Retina (tissue), 1 donor: Measurements from ENCODE around the gene OR52B2.

Experiments
- DNase-seq: peaks from one replicate; pipeline ENCODE4 v3.0.0-alpha.2; 2016

Gene OR52B2

GRCh38 chr11:6170226-6170625, at the start of gene OR52B2:
TSS of gene OR52B2 (minus strand) at chr11:6170326. CDS start at chr11:6170326, 0 bp downstream.
- no peak for DNase-seq

GRCh38 chr11:6219359-6219758, 49.2 kb upstream of the OR52B2 start:
- no peak for DNase-seq

DNA sequence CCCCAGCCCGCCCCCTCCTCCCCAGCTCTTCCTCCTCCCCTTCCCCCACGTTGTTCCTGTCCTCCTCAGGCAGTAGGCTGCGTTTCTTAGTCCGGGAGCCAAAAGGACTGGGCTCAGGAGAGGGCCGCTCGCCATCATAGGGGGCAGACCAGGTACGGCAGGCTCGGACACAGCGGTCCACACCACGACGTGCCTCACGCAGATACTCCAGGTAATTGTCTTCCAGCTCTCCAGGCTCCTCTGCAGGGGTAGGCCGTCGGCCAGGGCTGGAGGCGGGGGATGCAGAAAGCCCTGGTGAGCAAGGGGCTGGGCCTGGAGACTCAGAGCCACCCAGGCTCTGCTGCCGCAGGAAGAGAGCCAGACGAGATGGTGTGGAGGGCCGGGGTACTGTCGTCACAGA, 47.6 kb upstream of the OR52B2 start:
- no peak for DNase-seq

DNA sequence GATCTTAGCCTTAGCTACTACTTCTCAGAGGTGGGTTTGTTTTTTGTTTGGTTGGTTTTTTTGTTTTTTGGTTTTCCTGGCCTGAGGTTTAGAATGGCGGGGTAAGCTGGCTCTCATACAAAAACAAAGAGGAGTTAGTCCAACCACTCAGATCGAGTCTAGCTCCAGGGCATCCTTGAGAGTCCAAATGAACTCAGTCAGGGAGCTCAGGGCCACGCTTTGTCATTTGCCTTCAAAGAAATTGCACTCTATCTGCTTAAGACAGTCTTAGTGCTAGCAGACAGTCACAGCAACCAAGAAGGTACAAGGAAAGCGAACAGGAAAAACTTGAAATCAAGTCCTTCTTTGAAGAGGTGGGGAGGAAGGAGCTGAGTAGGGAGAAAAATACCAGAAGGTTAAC, 46.4 kb upstream of the OR52B2 start:
- no peak for DNase-seq

- no peak for DNase-seq
Measured at GRCh38 chr11:6214530-6214929, 44.4 kb upstream of the OR52B2 start.

- no peak for DNase-seq
Measured at GRCh38 chr11:6210274-6210955, 40.3 kb upstream of the OR52B2 start.

DNA sequence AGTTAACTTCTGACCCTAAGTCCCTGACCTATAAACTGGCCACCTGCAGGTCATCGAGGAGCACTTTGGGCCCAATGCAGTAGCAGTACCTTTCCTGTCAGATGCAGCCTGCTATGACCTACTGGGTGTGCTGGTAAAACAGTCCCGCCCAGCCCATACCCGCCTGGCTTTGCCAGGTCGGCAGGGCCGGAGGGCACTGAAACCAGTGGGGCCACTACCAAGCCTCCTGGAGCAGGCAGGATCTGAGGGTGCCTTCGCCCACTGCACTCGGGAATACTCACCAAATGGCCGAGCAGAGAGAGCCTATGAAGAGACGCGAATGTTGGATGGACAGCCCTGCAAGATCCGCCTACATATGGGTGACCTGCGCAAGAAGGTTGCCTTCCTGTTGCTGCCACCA, 39.7 kb upstream of the OR52B2 start:
- DNase-seq = no peak

- DNase-seq = no peak
Measured at GRCh38 chr11:6206456-6207180, 36.5 kb upstream of the OR52B2 start.

GRCh38 chr11:6205366-6205765, 35.2 kb upstream of the OR52B2 start, which contains the start of gene C11orf42:
TSS of gene C11orf42 (plus strand) at chr11:6205557. CDS start at chr11:6205616, 59 bp downstream.
- DNase-seq = no peak

- no peak for DNase-seq
Measured at GRCh38 chr11:6204706-6205105, 34.6 kb upstream of the OR52B2 start.

DNA sequence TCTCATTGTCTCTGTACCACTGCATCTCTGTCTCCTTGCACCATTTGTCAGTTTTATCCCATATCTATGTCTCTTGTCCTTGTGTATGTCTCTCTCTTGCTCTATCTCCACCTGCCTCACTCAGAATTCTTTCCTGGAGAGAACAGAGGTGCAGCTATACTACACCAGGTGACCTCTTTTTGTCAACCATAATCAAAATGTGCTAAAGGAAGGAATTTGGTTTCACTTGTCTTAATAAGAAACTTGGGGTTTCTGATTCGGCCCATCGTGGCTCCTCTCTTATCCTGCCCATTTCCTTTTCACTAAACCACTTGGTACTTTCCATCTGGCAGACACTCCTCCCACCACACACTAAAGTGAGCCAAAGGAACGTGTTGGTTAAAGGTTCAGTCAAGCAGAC, 33.2 kb upstream of the OR52B2 start:
- DNase-seq = no peak

GRCh38 chr11:6202041-6202440, 31.9 kb upstream of the OR52B2 start:
- DNase-seq = no peak

DNA sequence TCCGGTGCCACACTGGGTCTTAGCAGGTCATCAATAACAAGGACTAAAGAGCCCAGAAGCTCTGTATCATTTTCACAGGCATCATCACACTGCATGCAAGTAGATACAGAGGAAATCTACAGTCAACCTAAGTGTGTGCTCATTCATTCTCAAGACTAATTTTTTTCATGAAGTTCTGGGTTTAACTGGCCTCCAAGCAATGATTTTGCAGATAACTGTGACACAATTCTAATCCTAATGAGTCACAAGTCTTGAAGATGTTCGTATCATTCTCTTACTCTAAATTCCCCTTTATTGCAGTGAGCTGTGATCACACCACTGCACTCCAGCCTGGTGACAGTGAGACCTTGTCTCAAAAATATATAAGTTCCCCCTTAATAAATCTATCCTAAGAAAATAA, 31.4 kb upstream of the OR52B2 start:
- no peak for DNase-seq

DNA sequence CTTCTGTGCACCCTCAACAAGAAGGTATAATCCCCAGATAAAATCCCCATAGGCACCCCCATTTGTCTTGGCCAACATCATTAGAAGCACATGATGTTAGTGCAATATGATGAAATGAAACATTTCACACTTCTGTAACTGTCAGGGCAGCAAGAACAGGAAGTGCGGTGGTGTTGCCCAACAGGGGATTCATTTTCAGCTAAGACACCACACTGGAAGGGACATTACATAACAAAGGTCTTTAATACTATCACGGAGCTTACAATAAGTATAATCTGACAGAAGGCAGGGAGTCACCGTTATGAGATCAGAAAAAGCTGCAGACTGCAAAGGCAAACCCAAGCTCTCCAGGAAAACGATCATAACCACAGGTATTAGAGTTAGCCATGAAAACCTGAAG, 30.8 kb upstream of the OR52B2 start:
- DNase-seq = no peak

- no peak for DNase-seq
Measured at GRCh38 chr11:6199174-6199810, 29.2 kb upstream of the OR52B2 start, which contains the start of gene OR52W1. TSS of gene OR52W1 (plus strand) at chr11:6199224. CDS start at chr11:6199224, 0 bp downstream.

DNA sequence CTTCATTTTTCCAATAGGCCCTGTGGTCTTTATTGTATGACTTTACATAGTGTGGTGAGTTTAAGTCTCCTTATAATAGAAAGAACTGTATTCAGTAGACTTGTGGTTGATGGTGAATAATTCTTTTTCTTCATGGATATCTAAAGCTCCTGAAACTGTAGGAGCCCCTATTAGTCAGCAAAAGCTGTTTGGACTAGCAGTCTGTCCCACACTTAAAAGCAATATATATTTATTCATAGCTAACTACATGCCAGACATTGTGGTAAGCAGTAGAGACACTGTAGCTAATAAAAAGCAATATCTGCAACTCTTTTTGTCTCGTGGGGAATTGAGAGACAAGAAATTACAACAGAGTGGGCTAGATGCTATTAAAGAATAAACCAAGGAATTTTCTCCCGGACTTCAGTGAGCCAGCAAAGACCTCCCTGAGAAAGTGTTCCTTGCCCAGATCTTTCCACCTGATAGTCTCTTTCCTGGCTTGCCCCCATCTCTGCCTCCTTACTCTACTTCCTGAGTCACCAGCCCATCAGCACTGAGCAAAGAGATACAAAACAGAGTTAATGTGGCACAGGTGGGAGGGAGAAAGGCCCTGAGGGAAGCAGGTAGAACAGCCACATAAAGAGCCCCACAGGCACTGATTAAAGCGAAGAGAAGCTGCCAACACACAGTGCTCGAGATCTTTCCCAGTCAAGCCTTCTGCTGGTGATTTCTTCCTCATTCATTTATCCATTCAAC, 27.5 kb upstream of the OR52B2 start:
- DNase-seq = no peak

DNA sequence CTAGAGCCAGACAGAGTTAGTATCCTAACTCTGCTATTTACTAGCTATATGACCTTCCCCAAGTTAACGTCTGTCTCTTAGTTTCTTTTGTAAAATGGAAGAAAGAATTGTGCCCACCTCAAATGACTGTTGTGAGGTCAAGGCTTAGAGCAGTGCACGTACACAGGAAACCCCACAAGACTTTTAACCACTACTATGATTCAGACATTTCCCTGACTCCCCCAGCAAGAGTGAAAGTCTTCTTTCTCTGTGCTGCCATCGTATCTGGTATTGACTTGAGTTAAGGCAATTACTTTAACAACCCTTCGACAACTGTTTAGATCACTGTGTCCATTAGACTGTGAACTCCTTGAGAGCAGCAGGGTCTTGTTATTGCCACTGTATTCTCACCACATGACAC, 26.3 kb upstream of the OR52B2 start:
- DNase-seq = no peak

GRCh38 chr11:6194065-6194581, 24.0 kb upstream of the OR52B2 start:
- DNase-seq = no peak

GRCh38 chr11:6191742-6192141, 21.6 kb upstream of the OR52B2 start:
- DNase-seq = no peak

DNA sequence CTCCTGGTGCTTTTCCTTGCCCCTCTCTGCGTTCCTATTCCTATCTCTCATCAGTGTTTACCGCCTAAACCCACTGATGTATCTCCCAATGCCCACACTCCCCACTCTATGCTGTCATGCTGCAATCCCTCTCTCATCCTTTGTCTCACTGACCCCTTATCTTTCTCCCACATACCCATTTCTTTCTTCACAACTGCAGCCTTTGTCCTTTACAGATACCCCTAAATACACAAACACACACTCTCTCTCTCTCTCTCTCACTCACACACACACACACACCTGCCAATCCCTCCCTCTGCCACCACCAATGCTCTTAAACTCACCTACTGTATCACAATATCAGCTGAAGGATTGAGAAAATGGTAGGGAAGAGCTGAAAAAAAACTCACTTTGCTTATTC, 5.3 kb upstream of the OR52B2 start:
- no peak for DNase-seq

GRCh38 chr11:6156628-6157359, 13.3 kb downstream of the OR52B2 start:
- DNase-seq = no peak

- no peak for DNase-seq
Measured at GRCh38 chr11:6152126-6152525, 18.0 kb downstream of the OR52B2 start.
